A673 (cell line): ENCODE results near the gene SLIT1.

Experiments used
- EZH2 ChIP-seq: fragments of 200-600 bp; sonication (generic); IDR thresholded peaks from 2 replicates; pipeline ENCODE4 v1.6.1; 2017; ENCODE audit warnings: borderline replicate concordance, low read depth, mild to moderate bottlenecking, mixed read lengths, antibody characterized with exemption, low read length; ENCODE audit not compliant: poor library complexity, severe bottlenecking
- TF ChIP-seq, protein P1 (sequence below): fragments of 300-800, 200-600 bp; sonication (generic); conservative IDR thresholded peaks from 2 replicates; pipeline ENCODE4 v1.5.1; 2017; ENCODE audit warnings: low read depth, mild to moderate bottlenecking, antibody characterized with exemption, low read length, moderate library complexity, mixed read lengths

DNA sequence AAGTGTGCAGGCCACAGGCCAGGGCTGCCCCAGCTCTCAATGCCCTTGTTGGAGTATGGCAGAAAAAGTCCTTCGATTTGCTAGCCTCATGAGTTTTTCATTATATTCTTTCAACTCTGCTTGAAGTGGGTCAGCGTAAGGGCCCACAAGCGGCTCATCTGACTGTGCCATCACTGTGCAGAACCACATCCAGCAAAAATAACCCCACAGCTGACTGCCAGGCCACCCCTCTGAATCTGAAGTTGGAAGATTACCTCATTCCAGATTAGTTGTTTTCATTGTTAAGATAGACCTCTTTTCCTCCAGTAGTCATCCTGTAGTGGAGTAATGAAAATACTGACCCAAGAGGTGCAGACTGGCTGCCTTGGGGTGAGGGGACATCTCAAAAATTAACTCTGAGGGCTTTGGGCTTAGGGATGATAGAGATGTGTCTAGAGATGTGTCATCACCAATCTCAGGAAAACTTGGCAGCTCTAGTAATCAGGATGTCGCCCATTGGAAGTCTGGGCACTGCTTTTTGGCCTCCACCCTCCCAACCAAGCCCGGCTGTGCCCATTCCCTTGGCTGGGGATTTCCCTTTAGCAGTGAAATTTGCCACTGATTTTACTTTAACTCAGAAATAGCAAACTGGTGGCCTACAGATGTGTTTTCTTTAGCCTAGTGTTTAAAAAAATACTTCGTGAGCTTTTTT, 189.3 kb downstream of the SLIT1 start:
- TF ChIP-seq, protein P1, sequence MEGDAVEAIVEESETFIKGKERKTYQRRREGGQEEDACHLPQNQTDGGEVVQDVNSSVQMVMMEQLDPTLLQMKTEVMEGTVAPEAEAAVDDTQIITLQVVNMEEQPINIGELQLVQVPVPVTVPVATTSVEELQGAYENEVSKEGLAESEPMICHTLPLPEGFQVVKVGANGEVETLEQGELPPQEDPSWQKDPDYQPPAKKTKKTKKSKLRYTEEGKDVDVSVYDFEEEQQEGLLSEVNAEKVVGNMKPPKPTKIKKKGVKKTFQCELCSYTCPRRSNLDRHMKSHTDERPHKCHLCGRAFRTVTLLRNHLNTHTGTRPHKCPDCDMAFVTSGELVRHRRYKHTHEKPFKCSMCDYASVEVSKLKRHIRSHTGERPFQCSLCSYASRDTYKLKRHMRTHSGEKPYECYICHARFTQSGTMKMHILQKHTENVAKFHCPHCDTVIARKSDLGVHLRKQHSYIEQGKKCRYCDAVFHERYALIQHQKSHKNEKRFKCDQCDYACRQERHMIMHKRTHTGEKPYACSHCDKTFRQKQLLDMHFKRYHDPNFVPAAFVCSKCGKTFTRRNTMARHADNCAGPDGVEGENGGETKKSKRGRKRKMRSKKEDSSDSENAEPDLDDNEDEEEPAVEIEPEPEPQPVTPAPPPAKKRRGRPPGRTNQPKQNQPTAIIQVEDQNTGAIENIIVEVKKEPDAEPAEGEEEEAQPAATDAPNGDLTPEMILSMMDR: no peak
- TF ChIP-seq EZH2: no peak
